HG03575 (cell line): ENCODE measurements around the gene AVPR1B.

Source experiments
- ATAC-seq: cut with Tn5 transposase; IDR thresholded peaks from one replicate; pipeline ENCODE4 v1.9.1; 2021; ENCODE audit not compliant: unreplicated experiment, insufficient number of reproducible peaks, low FRiP score; ENCODE audit errors: extremely low read depth

Gene AVPR1B

DNA sequence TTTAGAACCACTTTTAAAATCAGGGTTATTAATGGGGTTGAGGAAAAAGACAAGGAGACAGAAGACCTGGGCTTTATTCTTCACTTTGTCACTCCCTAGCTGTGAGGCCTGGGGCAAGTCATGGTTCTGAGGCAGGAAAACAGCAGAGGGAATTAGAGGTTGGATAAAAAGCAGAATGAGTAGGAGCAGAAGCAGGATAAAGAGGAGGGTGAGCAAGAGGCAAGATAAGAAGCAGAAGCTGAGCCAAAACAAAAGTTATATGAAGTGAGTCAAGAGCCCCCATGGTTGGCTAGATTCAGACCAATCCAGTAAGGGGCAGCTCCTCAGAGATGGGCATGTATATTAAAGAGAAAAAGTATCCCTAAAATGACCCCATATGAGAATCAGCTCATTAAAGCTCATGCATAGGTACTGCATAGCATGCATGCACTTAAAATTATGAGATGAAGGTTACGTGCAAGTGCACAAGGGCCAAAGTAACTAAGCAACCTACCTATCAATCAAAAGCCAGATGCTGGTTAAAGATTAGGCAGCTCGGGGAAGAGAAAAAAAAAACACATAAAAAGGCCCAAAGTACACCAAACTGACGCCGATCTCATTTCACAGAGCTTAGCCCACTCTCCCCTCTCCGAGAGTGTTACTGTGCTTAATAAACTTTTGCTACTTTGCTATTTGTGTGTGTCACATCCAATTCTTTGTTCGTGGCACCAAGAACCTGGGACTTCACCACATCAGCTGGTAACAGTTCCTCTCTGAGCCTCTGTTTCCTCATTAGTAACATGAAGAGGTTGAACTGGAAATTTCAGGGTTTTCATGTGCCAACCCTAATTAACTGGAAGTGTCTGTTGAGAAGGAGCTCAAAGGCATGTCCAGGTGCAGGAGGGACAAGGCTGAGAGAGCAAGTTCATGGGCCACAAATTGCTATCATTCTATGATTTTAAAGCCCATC lies 2.2 kb downstream of the AVPR1B start:
- no peak for ATAC-seq

DNA sequence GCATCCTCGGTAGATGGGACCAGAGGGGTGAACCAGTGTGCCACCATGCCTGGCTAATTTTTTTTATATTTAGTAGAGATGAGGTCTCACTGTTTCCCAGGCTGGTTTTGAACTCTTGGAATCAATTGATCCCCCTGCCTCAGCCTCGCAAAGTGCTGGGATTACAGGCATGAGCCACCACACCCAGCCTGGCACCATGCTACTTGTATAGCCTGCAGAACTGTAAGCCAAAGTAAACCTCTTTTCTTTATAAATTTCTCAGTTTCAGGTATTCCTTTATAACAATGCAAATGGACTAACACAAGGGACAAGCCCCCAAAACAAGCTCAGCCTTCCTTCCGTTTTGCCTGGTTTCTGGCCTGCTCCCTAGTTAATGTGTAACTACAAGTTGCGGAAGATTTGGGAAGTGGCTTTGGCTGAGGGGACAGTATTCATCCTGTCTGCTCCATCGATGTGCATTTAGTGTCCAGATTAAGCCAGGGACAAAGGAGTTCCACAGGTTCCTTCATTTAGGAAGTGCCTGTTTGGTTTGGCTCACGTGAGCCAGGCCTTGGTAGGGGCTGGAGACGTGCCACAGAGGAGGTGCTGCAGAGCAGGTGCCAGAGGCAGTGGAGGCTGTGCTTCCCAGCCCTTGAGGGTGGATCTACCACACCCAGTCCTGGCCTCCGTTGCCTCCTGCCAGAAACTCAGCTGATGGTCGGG lies 4.4 kb downstream of the AVPR1B start:
- ATAC-seq: no peak

DNA sequence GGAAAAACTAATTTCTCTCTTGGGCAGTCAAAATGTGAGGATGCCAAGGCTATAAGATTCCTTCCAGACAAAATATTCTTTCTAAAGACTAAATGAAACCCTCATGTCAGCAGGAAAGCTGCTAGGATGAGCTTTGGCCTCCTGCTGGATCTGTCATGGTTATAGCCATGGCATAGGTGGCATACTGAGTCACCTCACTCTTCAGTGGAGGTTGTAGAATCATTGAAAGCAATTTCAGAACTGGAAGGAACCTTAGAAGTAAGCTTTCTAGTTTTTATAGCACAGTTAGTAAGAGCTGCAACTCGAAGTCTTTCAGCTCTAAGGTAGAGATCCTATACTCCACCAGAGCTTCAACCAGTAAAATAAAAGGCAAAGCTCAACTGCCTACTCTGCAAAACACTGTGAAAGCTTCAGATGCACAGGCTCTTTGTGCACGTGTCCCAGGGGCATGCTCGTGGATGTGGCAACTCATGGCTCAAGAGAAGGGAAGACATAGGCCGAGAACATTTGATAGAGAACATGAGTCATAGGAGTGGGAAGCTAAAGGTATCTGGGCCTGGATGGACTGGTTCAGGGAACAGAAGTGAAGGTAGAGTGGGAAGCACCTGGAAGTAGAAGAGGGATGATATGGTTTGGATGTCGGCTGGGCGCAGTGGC lies 5.8 kb downstream of the AVPR1B start:
- ATAC-seq: no peak

DNA sequence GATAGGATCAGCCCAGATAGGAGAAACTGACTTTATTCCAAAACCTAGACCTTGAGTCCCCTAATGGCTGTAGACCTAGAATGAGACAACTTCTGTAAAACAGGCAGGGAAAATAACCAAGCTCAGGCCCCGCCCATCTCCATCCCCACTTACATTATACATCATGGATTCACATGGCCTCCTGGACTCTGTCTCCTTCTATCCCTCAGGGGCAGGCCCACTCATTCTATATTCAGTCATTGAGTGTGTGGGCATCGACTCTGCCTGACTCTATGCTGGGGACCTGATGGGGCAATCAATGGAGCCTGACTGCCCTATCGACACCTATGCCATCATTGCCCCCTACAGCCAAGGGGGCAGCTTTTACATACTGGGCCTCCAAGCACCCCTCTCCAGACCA lies 6.4 kb downstream of the AVPR1B start:
- ATAC-seq: no peak

DNA sequence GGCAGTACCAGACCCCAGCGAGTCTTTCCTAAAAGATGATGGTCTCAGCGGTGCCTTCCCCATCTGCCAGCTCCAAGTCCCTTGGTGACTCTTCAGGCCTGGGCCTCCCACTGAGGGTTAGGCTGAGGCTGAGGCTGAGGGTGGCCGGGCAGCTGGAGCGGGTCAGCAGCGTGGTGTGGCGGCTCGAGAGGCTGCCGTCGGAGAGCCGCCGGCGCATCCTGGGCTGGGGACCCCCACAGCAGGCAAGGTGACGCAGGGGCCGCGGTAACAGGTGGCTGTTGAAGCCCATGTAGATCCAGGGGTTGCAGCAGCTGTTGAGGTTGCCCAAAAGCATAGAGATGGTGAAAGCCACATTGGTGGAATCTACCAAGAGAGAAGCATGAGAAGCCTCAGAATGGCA lies 7.0 kb downstream of the AVPR1B start:
- ATAC-seq: no peak

DNA sequence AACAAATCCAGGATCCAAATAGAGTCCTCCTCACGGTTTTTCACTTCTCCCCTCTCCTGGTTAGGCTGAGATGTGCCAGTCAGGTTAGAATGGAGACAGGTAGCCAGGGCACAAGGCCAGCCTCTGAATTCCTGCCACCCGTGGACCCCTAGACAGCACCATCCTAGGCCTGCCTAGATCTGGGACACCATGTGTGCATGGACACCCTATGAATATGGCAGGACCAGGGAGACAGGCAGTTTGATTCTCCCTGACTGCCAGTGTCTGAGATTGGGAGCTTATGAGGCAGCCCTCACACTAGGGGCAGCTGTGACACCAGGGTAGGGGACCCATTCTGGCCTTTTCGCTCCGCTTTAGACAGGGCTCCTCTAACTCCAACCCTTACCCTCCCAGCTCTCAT lies 7.5 kb downstream of the AVPR1B start:
- no peak for ATAC-seq

DNA sequence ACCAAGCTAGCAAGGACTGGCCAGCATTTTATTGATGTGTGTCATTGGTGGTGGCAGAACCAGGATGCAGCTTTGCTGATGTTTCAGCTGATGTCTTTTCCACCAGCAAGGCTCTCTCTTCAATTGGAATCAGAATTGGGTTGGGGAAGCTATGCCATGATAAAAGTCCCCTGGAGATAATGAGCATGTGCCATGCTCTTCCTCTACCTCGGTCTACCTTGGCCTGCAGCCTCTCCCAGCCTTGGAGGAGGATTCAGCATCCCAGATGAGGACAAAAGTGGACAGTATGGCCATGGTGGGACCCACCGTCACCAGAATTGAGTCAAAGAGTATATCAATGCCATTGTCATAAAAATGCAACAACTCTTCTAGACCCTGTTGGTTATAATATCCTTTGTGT lies 8.6 kb downstream of the AVPR1B start:
- ATAC-seq: no peak

DNA sequence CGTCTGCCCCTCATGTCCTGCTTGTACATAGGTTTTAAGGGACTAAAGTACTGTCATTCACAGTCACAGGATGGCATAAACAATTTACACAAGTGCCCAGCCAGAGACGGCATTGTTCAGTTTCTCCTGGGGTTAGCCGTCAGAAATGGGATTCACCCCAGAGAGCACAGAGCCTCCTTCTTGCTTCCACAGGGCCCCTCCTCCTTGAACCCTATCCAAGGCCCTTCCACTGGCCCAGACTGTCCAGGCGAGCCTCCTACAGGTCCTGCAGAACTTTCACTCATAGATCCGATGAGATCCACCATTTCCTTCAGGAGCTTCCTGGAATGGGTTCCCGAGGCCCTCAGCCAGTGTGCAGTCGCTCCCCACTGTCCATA lies 10.0 kb downstream of the AVPR1B start:
- no peak for ATAC-seq

DNA sequence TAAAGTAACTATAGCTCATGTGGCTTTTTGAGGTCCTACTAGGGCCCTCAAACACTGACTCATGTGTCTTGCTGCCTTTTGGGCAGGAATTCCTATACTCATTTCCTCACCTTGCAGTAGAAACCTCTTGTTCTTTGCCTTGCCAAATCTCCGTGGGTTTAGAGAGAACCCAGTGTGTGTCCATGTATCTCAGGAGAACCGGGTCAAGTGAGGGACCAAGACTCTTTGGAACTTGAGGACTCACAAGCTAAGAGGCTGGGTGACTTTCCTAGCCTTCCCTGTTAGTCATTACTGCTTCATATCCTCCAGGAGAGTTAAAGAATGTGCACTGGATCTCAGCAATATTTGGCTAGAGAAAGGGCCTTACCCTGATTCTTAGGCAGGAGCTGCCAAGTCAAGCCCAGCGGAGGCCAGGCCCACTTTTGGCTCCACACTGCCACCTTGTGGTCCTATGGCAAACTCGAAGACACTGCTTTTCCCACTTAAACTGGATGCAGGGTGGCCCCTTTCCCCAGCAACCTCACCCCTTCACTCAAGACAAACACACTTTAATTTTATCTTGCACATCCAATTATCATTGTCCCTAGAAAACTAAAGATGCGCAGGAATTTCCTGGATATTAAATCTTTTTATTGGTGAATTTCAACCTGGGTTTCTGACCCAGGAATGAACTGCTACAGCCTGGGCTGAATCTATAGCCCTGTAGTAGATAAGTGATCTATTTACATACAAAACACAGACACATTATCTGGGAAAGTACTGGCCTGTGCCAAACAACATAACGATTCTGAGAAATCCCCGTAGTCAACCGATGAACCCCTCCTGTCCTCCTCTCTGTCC lies 10.6 kb downstream of the AVPR1B start:
- no peak for ATAC-seq

DNA sequence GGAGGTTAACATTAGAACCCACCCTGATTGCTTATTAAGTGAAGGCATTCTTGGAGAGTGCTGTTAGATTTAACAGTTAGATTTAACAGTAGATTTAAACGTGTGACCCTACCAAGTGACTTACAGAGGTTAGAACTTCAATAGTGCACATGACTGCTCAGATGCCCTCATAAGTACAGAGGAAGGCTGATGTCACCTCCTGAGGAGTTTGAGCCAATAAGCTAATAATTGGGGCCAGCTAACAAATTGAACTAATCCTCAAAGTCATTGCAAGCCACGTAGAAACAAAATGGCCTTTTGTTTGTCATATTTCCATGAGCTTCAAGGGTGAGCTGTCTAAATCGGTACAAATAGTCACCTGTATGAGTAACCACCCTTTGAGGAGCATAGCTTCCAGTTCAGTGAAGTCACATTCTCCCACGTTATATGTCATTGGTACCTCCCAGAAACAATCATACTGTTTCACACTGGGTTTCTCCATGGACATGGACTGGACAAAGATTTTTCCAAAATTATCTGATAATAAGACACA lies 11.7 kb downstream of the AVPR1B start:
- ATAC-seq: no peak

DNA sequence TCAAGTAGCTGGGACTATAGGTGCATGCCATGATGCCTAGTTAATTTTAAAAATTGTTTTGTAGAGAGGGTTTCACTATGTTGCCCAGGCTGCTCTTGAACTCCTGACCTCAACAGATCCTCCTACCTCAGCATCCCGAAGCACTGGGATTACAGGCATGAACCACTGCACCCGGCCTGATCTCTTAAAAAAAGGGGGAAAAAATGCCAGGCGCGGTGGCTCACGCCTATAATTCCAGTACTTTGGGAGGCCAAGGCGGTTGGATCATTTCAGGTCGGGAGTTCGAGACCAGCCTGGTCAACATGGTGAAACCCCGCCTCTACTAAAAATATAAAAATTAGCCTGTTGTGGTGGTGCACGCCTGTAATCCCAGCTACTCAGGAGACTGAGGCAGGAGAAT lies 13.2 kb downstream of the AVPR1B start:
- no peak for ATAC-seq

DNA sequence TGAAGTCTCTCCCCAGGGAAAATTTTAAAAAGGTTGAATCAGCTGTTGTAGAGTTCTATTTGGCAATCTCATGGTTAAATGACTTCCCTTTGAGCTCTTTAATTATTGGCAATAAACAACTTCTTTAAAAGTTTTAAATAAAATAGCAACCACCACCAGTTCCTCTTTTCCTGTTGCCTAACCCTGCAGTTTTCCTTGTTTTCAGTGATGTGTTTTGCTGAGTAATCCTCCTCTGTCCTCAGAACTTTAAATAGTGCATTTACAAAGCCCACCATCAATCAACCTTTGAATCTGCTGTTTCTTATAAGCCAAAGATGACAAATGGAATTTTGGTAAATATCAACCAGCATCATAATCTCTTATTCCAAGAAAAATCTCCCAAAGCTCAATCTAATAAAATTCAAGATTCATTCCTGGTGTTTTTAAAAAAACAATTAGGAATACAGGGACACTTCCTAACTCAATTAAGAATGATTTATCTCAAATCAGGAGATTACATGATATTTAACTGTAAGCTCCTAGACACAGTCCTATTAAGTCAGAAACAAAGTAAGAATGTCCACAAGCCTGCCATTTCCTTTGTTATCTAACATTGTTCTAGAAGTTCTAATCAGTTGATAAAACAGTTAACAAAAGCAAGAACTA lies 14.8 kb downstream of the AVPR1B start:
- ATAC-seq: no peak

DNA sequence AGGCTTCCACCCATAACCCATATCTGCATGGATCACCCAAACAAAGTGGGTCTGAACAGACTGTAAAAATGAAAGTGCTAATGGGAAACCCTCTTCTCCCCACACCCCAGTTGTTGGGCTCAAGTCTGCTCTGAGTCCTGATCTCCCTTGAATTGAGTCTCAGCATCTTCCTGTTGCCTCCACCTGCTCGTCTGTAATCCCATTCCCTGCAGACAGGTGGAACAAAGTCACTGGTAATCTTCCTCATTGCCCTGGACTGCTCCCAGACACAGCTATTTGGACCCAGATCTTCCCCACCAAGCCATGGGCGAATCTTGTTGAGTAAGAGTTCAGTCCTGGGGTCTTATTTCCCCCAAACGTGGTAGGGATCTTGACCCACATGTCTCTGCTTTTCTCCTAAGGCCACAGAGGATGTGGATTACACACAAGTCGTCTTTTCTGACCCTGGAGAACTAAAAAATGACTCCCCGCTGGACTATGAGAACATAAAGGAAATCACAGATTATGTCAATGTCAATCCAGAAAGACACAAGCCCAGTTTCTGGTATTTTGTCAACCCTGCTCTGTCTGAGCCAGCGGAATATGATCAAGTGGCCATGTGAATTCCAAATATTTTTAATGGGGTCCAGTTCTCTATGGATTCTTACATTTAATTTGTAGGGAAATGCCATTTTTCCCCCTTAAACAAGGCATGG lies 15.7 kb downstream of the AVPR1B start:
- no peak for ATAC-seq

DNA sequence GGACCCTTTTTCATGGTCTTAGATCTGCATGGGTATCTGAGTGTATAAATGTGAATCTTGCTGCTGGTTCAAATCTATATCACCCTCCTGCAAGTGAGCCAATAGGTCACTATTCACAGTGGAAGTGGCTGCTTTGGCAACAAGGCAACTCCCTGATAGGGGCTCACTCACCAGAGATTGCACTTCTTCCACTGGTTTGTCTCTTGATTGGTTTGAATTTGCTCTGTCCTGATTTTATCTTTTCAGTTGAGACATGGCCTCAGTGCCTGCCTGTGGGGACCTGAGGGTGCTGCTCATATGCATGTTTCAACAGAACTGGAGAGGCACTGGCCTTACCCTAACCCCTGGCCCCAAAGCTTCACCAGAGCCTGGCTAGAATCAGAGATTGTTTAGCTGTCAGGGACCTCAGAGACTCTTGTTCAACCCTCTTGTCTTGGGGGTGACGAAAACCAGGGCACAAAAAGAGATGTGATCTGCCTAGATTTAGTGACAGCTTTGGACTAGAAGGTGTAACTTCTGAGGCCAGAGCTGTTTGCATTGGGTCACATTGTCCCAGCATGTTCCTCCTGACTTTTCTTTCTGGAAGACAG lies 16.9 kb downstream of the AVPR1B start:
- ATAC-seq: no peak

DNA sequence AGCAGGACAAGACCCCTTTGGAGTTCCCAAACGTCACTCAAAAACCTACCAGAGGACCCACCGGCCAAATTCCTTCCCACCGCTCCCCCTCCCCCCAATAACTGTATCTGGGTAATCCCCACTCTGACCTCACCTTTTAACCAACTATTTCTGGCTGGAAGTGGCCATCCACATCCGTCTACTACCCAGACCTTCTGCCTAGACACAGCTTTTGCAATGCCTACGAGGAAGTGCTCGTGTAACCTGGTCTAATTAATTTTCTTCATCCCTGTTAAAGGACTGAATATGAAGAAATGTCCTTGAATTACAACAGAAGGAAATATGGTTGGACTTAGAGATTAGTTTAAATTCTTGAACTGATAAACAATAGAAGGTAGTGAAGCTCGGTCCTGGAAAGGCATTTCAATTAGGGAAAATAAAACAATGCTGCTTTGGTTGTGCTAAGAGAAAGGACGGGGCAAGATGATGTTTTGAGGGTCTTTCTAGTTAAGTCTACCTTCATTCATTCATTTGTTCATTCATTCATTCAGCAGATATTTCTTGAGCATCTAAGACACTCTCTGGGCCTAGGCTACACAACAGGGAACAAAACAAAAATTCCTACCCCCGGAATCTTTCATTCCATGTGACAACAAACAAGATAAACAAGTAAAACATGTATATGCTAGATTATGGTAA lies 18.8 kb downstream of the AVPR1B start:
- ATAC-seq: no peak

DNA sequence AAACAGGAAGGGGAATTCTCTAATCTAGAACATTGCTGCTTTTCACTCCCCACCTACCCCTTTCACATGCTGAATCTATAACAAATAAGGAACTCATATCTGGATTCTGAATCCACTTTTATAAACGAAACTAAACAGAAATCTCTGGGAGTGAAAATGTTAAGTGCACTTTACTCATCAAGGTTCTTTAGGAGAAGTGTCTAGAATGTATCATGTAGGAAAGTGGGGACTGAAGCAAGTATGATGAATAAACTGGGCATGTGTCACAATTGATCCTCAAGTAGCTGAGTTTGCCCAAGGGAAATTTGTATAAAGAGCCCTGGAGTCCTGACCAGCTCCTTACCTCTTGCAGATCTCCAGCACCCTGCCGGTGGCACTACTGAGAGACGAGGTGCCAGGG lies 19.8 kb downstream of the AVPR1B start:
- ATAC-seq: no peak

DNA sequence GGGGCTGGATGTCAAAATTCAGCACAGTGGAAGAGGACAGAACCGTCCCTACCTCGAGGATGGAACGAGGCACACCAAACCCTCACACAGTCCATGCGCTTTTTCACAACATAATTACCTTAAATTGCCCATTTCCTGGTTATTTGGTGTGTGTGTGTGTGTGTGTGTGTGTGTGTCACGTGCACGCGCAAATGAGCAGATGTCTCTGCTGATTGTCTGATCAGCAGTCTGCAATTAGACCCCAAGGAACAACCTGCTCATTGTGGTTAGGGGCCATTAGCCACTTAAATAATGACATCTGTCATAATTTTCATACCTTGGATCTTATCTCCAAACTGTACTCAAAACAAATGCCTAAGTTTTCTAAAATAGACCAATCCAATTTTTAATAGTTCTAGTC lies 23.2 kb downstream of the AVPR1B start:
- ATAC-seq: no peak
